ENCODE results near the gene CCR6. TPM values are rescaled to one million over a fixed set of nuclear protein-coding genes. Genes with fewer than 3 reads are reported as not detected.
"Not testable (repeated sequence)": the region's sequence is repeated elsewhere in the genome, so short reads cannot be mapped to it uniquely, and the experiment has no call there.

Gene CCR6
- total RNA-seq, 1 experiment from 2014 or later = not detected

- Histone ChIP-seq H3K4me3 (no peak overlapping the region), H3K27ac (no peak overlapping the region), H3K4me1 (replicated peaks) (no peaks in the 10 kb centered on the region), H3K9me3 (replicated peaks) (no peaks in the 10 kb centered on the region), H3K27me3 (replicated peaks) (no peaks in the 10 kb centered on the region; the same call in 1 of the 2 replicates), H3K36me3 (no peaks in the 10 kb centered on the region)
- DNase-seq (ENCODE audit: low read depth in 1 of 2, low spot score in 2 of 2) = no peak
Measured at GRCh38 chr6:167164261-167164660, 41.4 kb downstream of the CCR6 start.

- no peaks in the 10 kb centered on the region for H3K27me3 ChIP-seq (replicated peaks)
- no peak overlapping the region for H3K4me3 ChIP-seq
- H3K36me3 ChIP-seq = no peaks in the 10 kb centered on the region
- no peaks in the 10 kb centered on the region for H3K9me3 ChIP-seq (replicated peaks)
- no peaks in the 10 kb centered on the region for H3K4me1 ChIP-seq (replicated peaks)
- DNase-seq (ENCODE audit: low read depth in 1 of 2, low spot score in 2 of 2) = no peak
- no peak overlapping the region for H3K27ac ChIP-seq
Measured at GRCh38 chr6:167165858-167166471, 43.1 kb downstream of the CCR6 start.

- H3K27me3 ChIP-seq (replicated peaks); DNase-seq (ENCODE audit: low read depth in 1 of 2, low spot score in 2 of 2); H3K9me3 ChIP-seq (replicated peaks); H3K27ac ChIP-seq; H3K4me3 ChIP-seq; H3K4me1 ChIP-seq (replicated peaks); H3K36me3 ChIP-seq: not testable (repeated sequence)
Measured at GRCh38 chr6:167167699-167168098, 44.8 kb downstream of the CCR6 start.

- not testable (repeated sequence) for H3K36me3 ChIP-seq; H3K4me3 ChIP-seq; H3K27me3 ChIP-seq (replicated peaks); H3K27ac ChIP-seq; H3K4me1 ChIP-seq (replicated peaks); DNase-seq (ENCODE audit: low read depth in 1 of 2, low spot score in 2 of 2); H3K9me3 ChIP-seq (replicated peaks)
Measured at GRCh38 chr6:167168296-167168695, 45.4 kb downstream of the CCR6 start.

GRCh38 chr6:167169867-167170266 lies 47.0 kb downstream of the CCR6 start:
- not testable (repeated sequence) for H3K27ac ChIP-seq; H3K27me3 ChIP-seq (replicated peaks); H3K4me1 ChIP-seq (replicated peaks); H3K36me3 ChIP-seq; DNase-seq (ENCODE audit: low read depth in 1 of 2, low spot score in 2 of 2); H3K9me3 ChIP-seq (replicated peaks); H3K4me3 ChIP-seq

- not testable (repeated sequence) for H3K36me3 ChIP-seq; H3K4me1 ChIP-seq (replicated peaks); H3K4me3 ChIP-seq
Measured at GRCh38 chr6:167171300-167171699, 48.4 kb downstream of the CCR6 start.

GRCh38 chr6:167172011-167172410 lies 49.1 kb downstream of the CCR6 start:
- not testable (repeated sequence) for H3K4me1 ChIP-seq (replicated peaks); H3K27ac ChIP-seq; DNase-seq (ENCODE audit: low read depth in 1 of 2, low spot score in 2 of 2); H3K9me3 ChIP-seq (replicated peaks); H3K27me3 ChIP-seq (replicated peaks); H3K4me3 ChIP-seq; H3K36me3 ChIP-seq

More at GRCh38 chr6:167171300-167171699, 48.4 kb downstream of the CCR6 start:
- not testable (repeated sequence) for DNase-seq (ENCODE audit: low read depth in 1 of 2, low spot score in 2 of 2); H3K9me3 ChIP-seq (replicated peaks); H3K27me3 ChIP-seq (replicated peaks); H3K27ac ChIP-seq

GRCh38 chr6:167177271-167177670 lies 54.4 kb downstream of the CCR6 start:
- not testable (repeated sequence) for H3K9me3 ChIP-seq (replicated peaks); H3K27ac ChIP-seq; DNase-seq (ENCODE audit: low read depth in 1 of 2, low spot score in 2 of 2); H3K36me3 ChIP-seq; H3K4me1 ChIP-seq (replicated peaks); H3K27me3 ChIP-seq (replicated peaks); H3K4me3 ChIP-seq

GRCh38 chr6:167178896-167179655 lies 56.2 kb downstream of the CCR6 start:
- H3K4me3 ChIP-seq; H3K27me3 ChIP-seq (replicated peaks); H3K9me3 ChIP-seq (replicated peaks); H3K27ac ChIP-seq; H3K4me1 ChIP-seq (replicated peaks); DNase-seq (ENCODE audit: low read depth in 1 of 2, low spot score in 2 of 2); H3K36me3 ChIP-seq: not testable (repeated sequence)

GRCh38 chr6:167180086-167180485 lies 57.2 kb downstream of the CCR6 start:
- DNase-seq (ENCODE audit: low read depth in 1 of 2, low spot score in 2 of 2); H3K27ac ChIP-seq; H3K9me3 ChIP-seq (replicated peaks); H3K4me1 ChIP-seq (replicated peaks); H3K27me3 ChIP-seq (replicated peaks); H3K36me3 ChIP-seq; H3K4me3 ChIP-seq: not testable (repeated sequence)

- not testable (repeated sequence) for H3K4me3 ChIP-seq, H3K36me3 ChIP-seq
Measured at GRCh38 chr6:167181351-167181750, 58.5 kb downstream of the CCR6 start.

GRCh38 chr6:167182913-167183314 lies 60.0 kb downstream of the CCR6 start:
- H3K36me3 ChIP-seq; H3K4me3 ChIP-seq; H3K4me1 ChIP-seq (replicated peaks); H3K27me3 ChIP-seq (replicated peaks); DNase-seq (ENCODE audit: low read depth in 1 of 2, low spot score in 2 of 2); H3K27ac ChIP-seq; H3K9me3 ChIP-seq (replicated peaks): not testable (repeated sequence)

More at GRCh38 chr6:167181351-167181750, 58.5 kb downstream of the CCR6 start:
- not testable (repeated sequence) for H3K27ac ChIP-seq; H3K9me3 ChIP-seq (replicated peaks); DNase-seq (ENCODE audit: low read depth in 1 of 2, low spot score in 2 of 2); H3K27me3 ChIP-seq (replicated peaks); H3K4me1 ChIP-seq (replicated peaks)

GRCh38 chr6:167185101-167185500 lies 62.2 kb downstream of the CCR6 start:
- not testable (repeated sequence) for H3K36me3 ChIP-seq; H3K4me3 ChIP-seq; H3K27me3 ChIP-seq (replicated peaks); H3K9me3 ChIP-seq (replicated peaks); H3K4me1 ChIP-seq (replicated peaks); DNase-seq (ENCODE audit: low read depth in 1 of 2, low spot score in 2 of 2); H3K27ac ChIP-seq

- H3K4me3 ChIP-seq; H3K4me1 ChIP-seq (replicated peaks); H3K36me3 ChIP-seq; DNase-seq (ENCODE audit: low read depth in 1 of 2, low spot score in 2 of 2); H3K9me3 ChIP-seq (replicated peaks); H3K27me3 ChIP-seq (replicated peaks); H3K27ac ChIP-seq: not testable (repeated sequence)
Measured at GRCh38 chr6:167187275-167187674, 64.4 kb downstream of the CCR6 start.
